Measurements from ENCODE around the gene STN1. TPM values are rescaled to one million over a fixed set of nuclear protein-coding genes. Genes with fewer than 3 reads are reported as not detected.

Gene STN1
- polyA plus RNA-seq, 1 experiment: 17.8 TPM

- CTCF ChIA-PET: interaction anchor here (0.5 to 12.8 kb wide), 15 partner anchors 9 to 483 kb away, joined by 3 to 160 read pairs (median 3); no protein-coding TSS in a partner anchor
- no peak for TF ChIP-seq CTCF (IDR thresholded peaks at IDR 0.05; ENCODE audit: insufficient read depth, low read depth, low read length)
- H3K27me3 ChIP-seq (ENCODE audit: control insufficient read depth, insufficient read depth, low read length): no peaks in the 10 kb centered on the region
- POLR2A ChIA-PET: interaction anchor here (0.6 kb wide), 1 partner anchor 108 kb away, joined by 3 read pairs; no protein-coding TSS in a partner anchor
- H3K4me3 ChIP-seq (ENCODE audit: low read depth, low read length): peak overlapping the region; percentile 66
- no peaks in the 10 kb centered on the region for H3K36me3 ChIP-seq (ENCODE audit: control insufficient read depth, insufficient read depth, low read length)
- no peak for DNase-seq (ENCODE audit: low read depth)
Observed at GRCh38 chr10:103853428-103854264, 64.3 kb downstream of the STN1 start.

- no peaks in the 10 kb centered on the region for H3K36me3 ChIP-seq (ENCODE audit: control insufficient read depth, insufficient read depth, low read length)
- no peak overlapping the region for H3K4me3 ChIP-seq (ENCODE audit: low read depth, low read length)
- H3K27me3 ChIP-seq (ENCODE audit: control insufficient read depth, insufficient read depth, low read length): no peaks in the 10 kb centered on the region
- POLR2A ChIA-PET: interaction anchor here (0.6 kb wide), 1 partner anchor 10 kb away, joined by 5 read pairs; no protein-coding TSS in a partner anchor
- CTCF ChIA-PET: interaction anchor here (0.5 to 12.8 kb wide), 14 partner anchors 9 to 484 kb away, joined by 3 to 160 read pairs (median 4); no protein-coding TSS in a partner anchor
- no peak for TF ChIP-seq CTCF (IDR thresholded peaks at IDR 0.05; ENCODE audit: insufficient read depth, low read depth, low read length)
- no peak for DNase-seq (ENCODE audit: low read depth)
Observed at GRCh38 chr10:103852856-103853255, 65.1 kb downstream of the STN1 start.

GRCh38 chr10:103852189-103852711, 65.7 kb downstream of the STN1 start:
- ChIA-PET CTCF (interaction anchor here (0.6 to 12.8 kb wide), 10 partner anchors 8 to 247 kb away, joined by 3 to 160 read pairs (median 4); no protein-coding TSS in a partner anchor), POLR2A (interaction anchor here (1.0 kb wide), 1 partner anchor 71 kb away, joined by 3 read pairs; no protein-coding TSS in a partner anchor)
- peak; percentile 92 for DNase-seq (ENCODE audit: low read depth)
- TF ChIP-seq CTCF (IDR thresholded peaks at IDR 0.05; ENCODE audit: insufficient read depth, low read depth, low read length): no peak
- H3K4me3 ChIP-seq (ENCODE audit: low read depth, low read length): no peak overlapping the region
- H3K27me3 ChIP-seq (ENCODE audit: control insufficient read depth, insufficient read depth, low read length): no peaks in the 10 kb centered on the region
- no peaks in the 10 kb centered on the region for H3K36me3 ChIP-seq (ENCODE audit: control insufficient read depth, insufficient read depth, low read length)

GRCh38 chr10:103851261-103851660, 66.7 kb downstream of the STN1 start:
- ChIA-PET CTCF (interaction anchor here (1.3 to 12.8 kb wide), 3 partner anchors 33 to 140 kb away, joined by 3 to 160 read pairs (median 4); no protein-coding TSS in a partner anchor), POLR2A (interaction anchor here (0.7 kb wide), 1 partner anchor 43 kb away, joined by 6 read pairs; no protein-coding TSS in a partner anchor)
- no peaks in the 10 kb centered on the region for H3K27me3 ChIP-seq (ENCODE audit: control insufficient read depth, insufficient read depth, low read length)
- no peak for TF ChIP-seq CTCF (IDR thresholded peaks at IDR 0.05; ENCODE audit: insufficient read depth, low read depth, low read length)
- no peak for DNase-seq (ENCODE audit: low read depth)
- no peaks in the 10 kb centered on the region for H3K36me3 ChIP-seq (ENCODE audit: control insufficient read depth, insufficient read depth, low read length)
- H3K4me3 ChIP-seq (ENCODE audit: low read depth, low read length): no peak overlapping the region

GRCh38 chr10:103850572-103850895, 67.5 kb downstream of the STN1 start:
- H3K36me3 ChIP-seq (ENCODE audit: control insufficient read depth, insufficient read depth, low read length): no peaks in the 10 kb centered on the region
- ChIA-PET POLR2A (no interaction called here), CTCF (interaction anchor here (1.0 to 12.8 kb wide), 4 partner anchors 23 to 139 kb away, joined by 3 to 160 read pairs (median 4); no protein-coding TSS in a partner anchor)
- DNase-seq (ENCODE audit: low read depth): no peak
- TF ChIP-seq CTCF (IDR thresholded peaks at IDR 0.05; ENCODE audit: insufficient read depth, low read depth, low read length): no peak
- H3K27me3 ChIP-seq (ENCODE audit: control insufficient read depth, insufficient read depth, low read length): no peaks in the 10 kb centered on the region
- no peak overlapping the region for H3K4me3 ChIP-seq (ENCODE audit: low read depth, low read length)
